Endothelial cell of umbilical vein (primary cell): Measurements from ENCODE around the gene GCNT2.

Experiments
- CTCF ChIP-seq, 2 donors: IDR thresholded peaks; 1 replicate in 1 of 2; 2 replicates in 1 of 2; pipeline ENCODE4 v1.5.1; 2011; ENCODE audit warnings: low read length in 2 of 2, mild to moderate bottlenecking in 2 of 2, moderate library complexity in 2 of 2, control low read depth in 1 of 2, inconsistent platforms in 1 of 2, low read depth in 1 of 2; ENCODE audit not compliant: insufficient read depth in 1 of 2; ENCODE audit errors: extremely low read depth in 1 of 2
- EZH2 ChIP-seq: IDR thresholded peaks from 2 replicates; pipeline ENCODE4 v1.6.1; 2012; ENCODE audit warnings: borderline replicate concordance, low read depth, mild to moderate bottlenecking, moderate library complexity, low read length, inconsistent platforms; ENCODE audit not compliant: severe bottlenecking
- FOS ChIP-seq: IDR thresholded peaks from 2 replicates; pipeline ENCODE4 v1.6.1; 2011; ENCODE audit warnings: mild to moderate bottlenecking, low read length, moderate library complexity, borderline replicate concordance; ENCODE audit not compliant: insufficient read depth
- GATA2 ChIP-seq: IDR thresholded peaks from 2 replicates; pipeline ENCODE4 v1.7.0; 2011; ENCODE audit warnings: low read depth, mild to moderate bottlenecking, moderate library complexity, mixed read lengths, low read length; ENCODE audit not compliant: insufficient read length, insufficient read depth
- JUN ChIP-seq: IDR thresholded peaks from 2 replicates; pipeline ENCODE4 v1.6.1; 2011; ENCODE audit warnings: borderline replicate concordance, low read depth; ENCODE audit not compliant: insufficient read length, insufficient read depth
- MAX ChIP-seq: IDR thresholded peaks from 2 replicates; pipeline ENCODE4 v1.6.1; 2011; ENCODE audit not compliant: insufficient read depth, insufficient read length
- MYC ChIP-seq: IDR thresholded peaks from one replicate; pipeline ENCODE4 v1.6.1; 2011; ENCODE audit warnings: mild to moderate bottlenecking, low read depth, low read length
- POLR2A ChIP-seq: IDR thresholded peaks from 2 replicates; pipeline ENCODE4 v1.6.1; 2012; ENCODE audit warnings: low read depth, mild to moderate bottlenecking, control low read depth, low read length
- POLR2AphosphoS5 ChIP-seq: IDR thresholded peaks from 2 replicates; pipeline ENCODE4 v1.6.1; 2012; ENCODE audit warnings: low read depth, mild to moderate bottlenecking, control low read depth, low read length, moderate library complexity; ENCODE audit not compliant: insufficient read depth

GRCh38 chr6:10479939-10480700, 41.0 kb upstream of the GCNT2 start:
- TF ChIP-seq CTCF (IDR thresholded peaks at IDR 0.05; ENCODE audit: extremely low read depth in 1 of 2, insufficient read depth in 1 of 2, low read depth in 1 of 2, low read length in 2 of 2) (no peak), POLR2A (no peak), POLR2AphosphoS5 (no peak), MYC (no peak), JUN (no peak), EZH2 (no peak), FOS (no peak), MAX (no peak), GATA2 (no peak)
